HG02981 (cell line): ENCODE data around the gene CD58.

Experiments used
- ATAC-seq: cut with Tn5 transposase; IDR thresholded peaks from one replicate; pipeline ENCODE4 v1.9.1; 2021; ENCODE audit warnings: mild to moderate bottlenecking, moderate library complexity; ENCODE audit not compliant: unreplicated experiment

Gene CD58

GRCh38 chr1:116476321-116476720 lies 94.5 kb downstream of the CD58 start:
- ATAC-seq = no peak

GRCh38 chr1:116475850-116476218 lies 95.0 kb downstream of the CD58 start:
- no peak for ATAC-seq

DNA sequence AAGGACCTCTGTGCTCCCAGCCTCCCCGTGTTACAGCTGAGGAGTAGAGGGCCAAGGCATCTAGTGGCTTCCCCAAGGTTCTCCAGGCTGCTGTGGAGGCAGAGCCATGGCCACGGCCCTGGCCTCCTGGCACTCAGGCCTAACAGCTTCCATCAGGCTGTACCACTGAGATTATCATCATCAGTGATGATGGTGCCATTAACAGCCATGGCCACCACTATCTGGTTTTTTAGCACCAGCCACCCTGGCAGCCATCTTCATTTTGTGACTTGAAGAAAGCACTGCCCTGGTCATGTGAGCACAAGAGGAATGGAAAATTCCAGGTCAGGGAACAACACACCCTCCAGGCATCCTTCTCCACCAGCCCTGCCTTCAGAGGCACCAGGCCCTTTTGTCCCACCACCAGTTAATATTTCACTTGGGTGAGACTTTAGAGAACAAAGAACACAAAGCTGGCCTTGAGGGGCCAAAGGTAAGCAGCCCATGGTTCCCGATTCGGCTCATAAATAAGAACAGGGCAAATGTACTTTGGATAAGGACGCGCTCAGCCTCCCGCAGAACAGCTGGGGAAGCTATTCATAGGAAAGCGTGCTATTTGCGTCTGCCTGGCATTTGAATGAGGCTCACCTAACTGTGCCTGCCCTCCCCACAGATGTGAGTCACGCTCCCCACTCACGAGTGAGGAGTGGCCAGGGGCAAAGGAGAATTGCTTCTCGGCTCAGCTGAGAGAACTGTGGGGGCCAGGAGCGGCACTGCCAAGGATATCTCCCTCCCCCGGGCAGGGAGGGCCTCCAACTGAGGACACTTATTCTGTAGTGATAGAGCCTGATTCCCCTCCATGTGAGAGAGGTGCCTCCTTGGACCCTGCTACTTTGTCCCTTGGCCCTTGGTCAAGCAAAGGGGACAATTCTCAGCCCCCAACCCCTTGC lies 95.6 kb downstream of the CD58 start:
- no peak for ATAC-seq

GRCh38 chr1:116472431-116472961 lies 98.3 kb downstream of the CD58 start:
- no peak for ATAC-seq

GRCh38 chr1:116471241-116471640 lies 99.6 kb downstream of the CD58 start:
- no peak for ATAC-seq

DNA sequence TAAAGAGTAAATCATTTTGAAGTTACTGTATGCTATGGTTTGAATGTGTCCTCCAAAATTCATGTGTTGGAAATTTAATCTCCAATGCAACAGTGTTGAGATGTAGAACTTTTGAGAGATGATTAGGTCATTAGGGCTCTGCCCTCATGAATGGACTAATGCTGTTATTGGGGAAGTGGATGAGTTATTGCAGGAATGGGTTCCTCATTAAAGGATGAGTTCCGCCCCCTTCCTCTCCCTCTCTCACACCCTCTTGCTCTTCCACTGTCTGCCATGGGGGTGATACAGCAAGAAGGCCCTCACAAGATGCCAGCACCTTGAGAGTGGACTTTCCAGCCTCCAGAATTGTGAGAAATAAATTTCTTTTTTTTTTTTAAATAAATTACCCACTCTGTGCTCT lies 100.2 kb downstream of the CD58 start:
- ATAC-seq = no peak

DNA sequence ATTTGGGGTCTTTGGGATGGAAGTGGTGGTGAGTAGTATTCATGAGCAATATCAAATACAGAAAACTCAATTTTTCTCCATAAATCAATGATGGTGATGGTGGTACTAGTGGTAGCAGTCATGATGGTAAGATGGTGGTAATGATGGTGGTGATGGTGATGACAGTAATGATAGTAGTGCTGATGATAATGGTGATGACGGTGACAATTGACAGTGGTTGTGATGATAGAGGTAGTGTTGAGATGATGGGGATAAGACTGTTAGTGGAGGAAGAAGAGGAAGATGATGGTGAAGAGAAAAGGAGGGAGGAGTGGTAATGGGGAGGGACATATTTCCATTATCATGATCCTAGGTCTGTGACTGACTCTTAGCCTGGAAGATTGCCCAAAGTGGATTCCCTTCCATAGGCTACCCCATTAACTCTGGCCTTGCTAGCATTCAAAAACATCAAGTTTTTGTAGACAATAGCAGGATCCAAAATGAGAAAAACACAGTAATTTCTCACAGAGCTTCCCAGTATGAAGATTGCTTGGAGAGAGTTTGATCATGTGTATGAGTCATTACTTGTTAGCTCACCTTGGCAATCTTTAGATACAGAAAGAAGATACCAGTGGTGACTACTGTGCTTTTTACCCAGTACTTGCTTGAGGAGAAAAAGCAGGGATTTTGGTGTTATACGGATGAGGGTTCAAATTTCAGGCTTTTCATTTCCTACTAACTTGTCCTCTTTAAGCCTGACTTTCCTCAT lies 103.8 kb downstream of the CD58 start:
- ATAC-seq = no peak

DNA sequence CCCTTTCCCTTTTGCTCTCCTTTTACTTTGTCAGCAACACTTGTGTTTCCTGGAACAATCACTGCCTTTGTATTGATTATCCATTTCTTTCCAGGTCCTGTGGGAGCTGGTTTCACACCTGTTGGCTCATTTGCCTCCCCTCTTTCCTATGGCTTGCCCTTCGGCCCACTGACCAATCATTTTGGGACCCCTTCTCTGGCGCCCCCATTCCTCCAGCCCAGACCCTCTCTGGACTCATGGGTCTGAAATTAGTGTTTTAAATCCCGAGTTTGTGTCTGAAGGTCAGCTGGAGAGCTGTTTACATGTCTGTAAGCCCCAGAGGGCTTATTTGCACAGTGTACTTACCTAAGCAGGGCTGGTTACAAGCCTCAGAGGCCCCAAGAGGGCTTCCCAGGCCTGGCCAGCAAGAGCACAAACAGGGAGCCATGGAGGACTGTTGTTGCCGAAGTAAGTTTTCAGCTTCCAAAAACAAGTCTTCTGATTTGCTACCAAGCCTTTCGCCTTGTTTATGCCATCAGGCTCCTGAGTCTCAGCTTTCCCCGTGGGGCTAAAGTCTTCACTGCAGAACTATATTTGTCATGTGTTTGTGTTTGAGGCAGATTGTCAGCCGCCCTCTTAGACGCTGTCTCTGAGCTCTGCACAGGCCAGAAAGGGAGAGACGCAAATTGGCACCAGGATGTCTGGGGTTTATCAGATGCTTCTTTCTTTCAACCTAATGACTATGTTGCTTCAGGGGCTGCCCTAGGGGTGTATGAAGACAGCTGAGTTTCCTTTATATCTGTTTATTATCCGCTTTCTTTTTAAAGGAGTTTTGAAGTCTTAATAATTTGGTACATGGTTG lies 104.8 kb downstream of the CD58 start:
- no peak for ATAC-seq

DNA sequence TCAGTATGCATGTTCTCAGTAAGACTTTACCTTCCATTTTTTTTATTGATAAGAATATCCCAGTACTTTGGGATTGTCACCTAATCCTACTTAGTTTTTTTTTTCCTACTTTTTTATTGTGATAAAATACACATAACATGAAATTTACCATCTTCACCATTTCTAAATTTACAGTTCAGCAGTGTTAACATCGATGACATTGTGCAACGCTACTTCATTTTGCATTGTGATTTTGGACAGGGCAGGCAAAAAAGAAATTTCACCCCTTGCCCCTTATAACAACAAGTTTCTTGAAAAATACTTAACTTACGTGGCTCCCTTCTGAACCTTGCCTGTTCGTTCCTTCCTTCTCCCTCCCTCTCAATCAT lies 105.4 kb downstream of the CD58 start:
- no peak for ATAC-seq
